Keratinocyte (primary cell): ENCODE data around the gene NLRP6.
"Not testable (repeated sequence)": the region's sequence is repeated elsewhere in the genome, so short reads cannot be mapped to it uniquely, and the experiment has no call there.

Experiments used
- CTCF ChIP-seq, 3 experiments: IDR thresholded peaks in 1 of 3; conservative IDR thresholded peaks in 1 of 3; optimal IDR thresholded peaks in 1 of 3; 2 replicates in 2 of 3; 3 replicates in 1 of 3; pipeline versions ENCODE3 to v1.5.1; 2011; ENCODE audit warnings: low read length in 3 of 3, mild to moderate bottlenecking in 3 of 3, moderate library complexity in 2 of 3, control low read depth in 1 of 3, inconsistent platforms in 1 of 3; ENCODE audit not compliant: insufficient read depth in 2 of 3; ENCODE audit errors: extremely low read depth in 1 of 3
- EZH2 ChIP-seq: IDR thresholded peaks from one replicate; pipeline ENCODE4 v1.6.1; 2012; ENCODE audit warnings: inconsistent platforms, mild to moderate bottlenecking, low read length, moderate library complexity

GRCh38 chr11:308740-309665 is 30.8 kb downstream of the NLRP6 start:
- not testable (repeated sequence) for TF ChIP-seq CTCF (optimal IDR thresholded peaks at IDR 0.05 in 1 of 3, IDR thresholded peaks at IDR 0.05 in 1 of 3, conservative IDR thresholded peaks at IDR 0.05 in 1 of 3; ENCODE audit: extremely low read depth in 1 of 3, insufficient read depth in 2 of 3, low read length in 3 of 3); EZH2
